ENCODE data around the gene OR5M10.

- TF ChIP-seq CTCF (IDR thresholded peaks at IDR 0.05 in 2 of 3, conservative IDR thresholded peaks at IDR 0.05 in 1 of 3; ENCODE audit: insufficient read depth in 2 of 3, low read depth in 1 of 3, low read length in 3 of 3) (peak in 1 of 3 experiments; percentile 27; a peak in 1 of 6 replicates), SIN3A (IDR thresholded peaks at IDR 0.05; ENCODE audit: borderline replicate concordance in 2 of 2, control insufficient read depth in 1 of 2, low read depth in 2 of 2, low read length in 2 of 2) (no peak), EP300 (IDR thresholded peaks at IDR 0.05; ENCODE audit: low read length) (no peak), NCOA1 (IDR thresholded peaks at IDR 0.05; ENCODE audit: low read depth) (no peak), EZH2 (IDR thresholded peaks at IDR 0.05; ENCODE audit: borderline replicate concordance, low read depth, low read length) (no peak), NFRKB (IDR thresholded peaks at IDR 0.05; ENCODE audit: low read depth) (no peak), E2F6 (IDR thresholded peaks at IDR 0.05; ENCODE audit: borderline replicate concordance in 1 of 2, extremely low read depth in 1 of 2, insufficient read depth in 1 of 2, insufficient read length in 1 of 2, low read depth in 1 of 2, low read length in 1 of 2, poor library complexity in 1 of 2, severe bottlenecking in 1 of 2) (no peak), POLR2A (conservative IDR thresholded peaks at IDR 0.05) (no peak), KDM1A (IDR thresholded peaks at IDR 0.05) (no peak), KHSRP (IDR thresholded peaks at IDR 0.05) (no peak), RBM22 (IDR thresholded peaks at IDR 0.05; ENCODE audit: low read depth, low read length, poor library complexity, severe bottlenecking) (no peak)
These were observed 47.2 kb upstream of the OR5M10 start for GRCh38 chr11:56624661-56625110.
